HepG2 (cell line): Measurements from ENCODE around the gene OLFM4. TPM values are rescaled to one million over a fixed set of nuclear protein-coding genes. Genes with fewer than 3 reads are reported as not detected.

Source experiments
- ATAC-seq: fragments of 200-7000 bp; cut with Tn5 transposase; 3 replicates; pipeline ENCODE4 v1.9.1; 2020; ENCODE audit warnings: mild to moderate bottlenecking, moderate library complexity
- BruUV-seq: library from RNA; stranded (reverse); fragments of 400-500 nt; replicated peaks from 2 replicates; lab custom pipeline; 2021; lab: Mats Ljungman, UMichigan
- CTCF ChIA-PET: fragments of 300-600 bp; formaldehyde crosslinking; extraction: SDS; loops from one replicate; lab custom pipeline; 2021; ENCODE audit warnings: low total read pairs, inconsistent platforms, low intra/inter-chr PET ratio; lab: Yijun Ruan, JAX
- POLR2A ChIA-PET: fragments of 350-600 bp; sonication (Branson Sonifier 250); formaldehyde crosslinking; loops from one replicate; lab custom pipeline; 2020; ENCODE audit warnings: antibody characterized with exemption, inconsistent platforms; lab: Yijun Ruan, JAX
- DNase-seq: peaks from one replicate; pipeline ENCODE4 v3.0.0-alpha.2; 2015; ENCODE audit warnings: low spot score
- FAIRE-seq: peaks from 3 replicates; lab custom pipeline; 2011; peaks lifted over from hg19 to GRCh38; lab: Jason Lieb, UNC
- H2AFZ ChIP-seq: one replicate; pipeline ENCODE4 v1.6.1; 2011; ENCODE audit warnings: low read length, inconsistent platforms
- H3K27ac ChIP-seq: fragments of 300-600 bp; 3 replicates; pipeline ENCODE4 v1.8.0; 2011; ENCODE audit warnings: mixed run types, mild to moderate bottlenecking, mixed read lengths, low read length, inconsistent platforms; ENCODE audit not compliant: insufficient read depth; ENCODE audit errors: extremely low read length
- H3K27me3 ChIP-seq, 2 experiments: fragments of 200-600 bp in 1 of 2; 2 replicates in 1 of 2; 3 replicates in 1 of 2; pipeline versions ENCODE4 v1.6.0 to v1.8.0; 2011; ENCODE audit warnings: low read length in 2 of 2, mild to moderate bottlenecking in 2 of 2, moderate library complexity in 2 of 2, inconsistent platforms in 1 of 2; ENCODE audit not compliant: insufficient read depth in 2 of 2, control insufficient read depth in 1 of 2
- H3K36me3 ChIP-seq, 2 experiments: fragments of 200-600 bp in 1 of 2; replicated peaks in 1 of 2; 2 replicates in 1 of 2; 3 replicates in 1 of 2; pipeline versions ENCODE4 v1.5.1 to v1.8.0; 2011; ENCODE audit warnings: low read length in 2 of 2, inconsistent platforms in 1 of 2; ENCODE audit not compliant: insufficient read depth in 2 of 2, control insufficient read depth in 1 of 2
- H3K4me1 ChIP-seq: 2 replicates; pipeline ENCODE4 v1.5.1; 2012; ENCODE audit warnings: low read length, inconsistent platforms; ENCODE audit not compliant: insufficient read depth
- H3K4me2 ChIP-seq: 2 replicates; pipeline ENCODE4 v1.6.0; 2011; ENCODE audit warnings: low read depth, low read length, inconsistent platforms
- H3K4me3 ChIP-seq, 3 experiments: fragments of 200-600 bp in 1 of 3; sonication (generic), shearing (Covaris generic) in 1 of 3; replicated peaks in 1 of 3; 2 replicates each; pipeline ENCODE4 v1.5.1; 2011 to 2016; ENCODE audit warnings: low read length in 3 of 3, inconsistent platforms in 2 of 3, low read depth in 2 of 3, mild to moderate bottlenecking in 2 of 3, control low read depth in 1 of 3, mixed read lengths in 1 of 3; ENCODE audit not compliant: insufficient read depth in 1 of 3
- H3K79me2 ChIP-seq: one replicate; pipeline ENCODE4 v1.6.1; 2011; ENCODE audit warnings: low read length, inconsistent platforms; ENCODE audit not compliant: insufficient read depth
- H3K9ac ChIP-seq: 2 replicates; pipeline ENCODE4 v1.6.0; 2011; ENCODE audit warnings: mild to moderate bottlenecking, low read depth, low read length, inconsistent platforms; ENCODE audit not compliant: insufficient read depth
- H3K9me3 ChIP-seq: 2 replicates; pipeline ENCODE4 v1.5.1; 2012; ENCODE audit warnings: mild to moderate bottlenecking, low read length
- H4K20me1 ChIP-seq: 2 replicates; pipeline ENCODE4 v1.6.0; 2011; ENCODE audit warnings: inconsistent platforms, mild to moderate bottlenecking, low read length, moderate library complexity; ENCODE audit not compliant: insufficient read depth
- CENPX ChIP-seq: sonication (generic); formaldehyde crosslinking; IDR thresholded peaks from 2 replicates; pipeline ENCODE4 v1.9.0; 2021; ENCODE audit warnings: mild to moderate bottlenecking, missing genetic modification reagents, moderate library complexity
- CSRNP2 ChIP-seq: sonication (generic); formaldehyde crosslinking; conservative IDR thresholded peaks from 2 replicates; pipeline ENCODE4 v1.8.0; 2022; ENCODE audit warnings: low read depth, missing genetic modification reagents
- GATA4 ChIP-seq: sonication (generic); IDR thresholded peaks from 2 replicates; pipeline ENCODE4 v1.6.1; 2016; ENCODE audit warnings: antibody characterized with exemption, low read depth, borderline replicate concordance
- HMGA1 ChIP-seq: sonication (generic); formaldehyde crosslinking; conservative IDR thresholded peaks from 2 replicates; pipeline ENCODE4 v1.4.0; 2020; ENCODE audit warnings: missing genetic modification reagents
- NFYC ChIP-seq: IDR thresholded peaks from 2 replicates; pipeline ENCODE4 v1.6.1; 2016; ENCODE audit warnings: missing genetic modification reagents, missing compliant biosample characterization
- RFXANK ChIP-seq: IDR thresholded peaks from 2 replicates; pipeline ENCODE4 v1.6.1; 2016
- SALL1 ChIP-seq: sonication (generic); formaldehyde crosslinking; IDR thresholded peaks from 2 replicates; pipeline ENCODE4 v1.8.0; 2022; ENCODE audit warnings: mild to moderate bottlenecking, missing genetic modification reagents
- ZBTB1 ChIP-seq: sonication (generic); formaldehyde crosslinking; IDR thresholded peaks from 2 replicates; pipeline ENCODE4 v1.4.0; 2020; ENCODE audit warnings: missing genetic modification reagents, borderline replicate concordance
- ZKSCAN1 ChIP-seq: fragments of 150-350 bp; IDR thresholded peaks from 2 replicates; pipeline ENCODE4 v1.6.1; 2014; ENCODE audit warnings: low read length
- ZNF136 ChIP-seq: sonication (generic); formaldehyde crosslinking; IDR thresholded peaks from 2 replicates; pipeline ENCODE4 v1.8.1; 2022; ENCODE audit warnings: low read depth, mild to moderate bottlenecking, moderate library complexity, missing genetic modification reagents
- ZNF350 ChIP-seq: sonication (generic); formaldehyde crosslinking; IDR thresholded peaks from 2 replicates; pipeline ENCODE4 v1.4.0; 2020; ENCODE audit warnings: mild to moderate bottlenecking, low read depth, missing genetic modification reagents, borderline replicate concordance
- ZNF431 ChIP-seq: sonication (generic); formaldehyde crosslinking; IDR thresholded peaks from 2 replicates; pipeline ENCODE4 v1.9.0; 2022; ENCODE audit warnings: missing genetic modification reagents, low read depth, mild to moderate bottlenecking, borderline replicate concordance
- ZNF619 ChIP-seq: sonication (generic); formaldehyde crosslinking; IDR thresholded peaks from 2 replicates; pipeline ENCODE4 v1.4.0; 2020; ENCODE audit warnings: mild to moderate bottlenecking, missing genetic modification reagents
- WGBS: methylation state at CpG from one replicate; pipeline ENCODE4 v1.1.6; 2017; ENCODE audit warnings: low lambda C conversion rate; 5-methylcytosine and 5-hydroxymethylcytosine counted together
- in situ Hi-C: cut with HindIII; loops from 2 replicates; pipeline ENCODE4 v1.10.0; 2017; ENCODE audit warnings: low pct_unique_long_range_greater_than_20kb; ENCODE audit not compliant: extremely low pct_ligation_motif_present
- intact Hi-C: fragments of 100-400 bp; cut with micrococcal nuclease; formaldehyde crosslinking; loops from one replicate; pipeline ENCODE4 v1.10.0; 2022; ENCODE audit not compliant: unreplicated experiment
- polyA plus RNA-seq, 8 experiments: library from polyadenylated mRNA; depleted of rRNA in 3 of 8; stranded (reverse) in 7 of 8; unstranded in 1 of 8; fragments of >200 nt; fragmentation: Illumina TruSeq in 4 of 8; extraction: Trizol in 4 of 8; gene quantifications; 2 replicates each; pipeline versions ENCODE4 v1.2.1 to v1.2.3, GENCODE V29; 2011 to 2016; ENCODE audit warnings: low read depth in 4 of 8, missing spikeins in 1 of 8, mixed read lengths in 1 of 8; ENCODE audit not compliant: insufficient read depth in 1 of 8
- total RNA-seq, 5 experiments: library from RNA; depleted of rRNA; stranded (reverse); fragments of >200 nt; fragmentation: Illumina TruSeq; extraction: Trizol; gene quantifications; 2 replicates each; pipeline ENCODE4 v1.2.3, GENCODE V29; 2016; ENCODE audit warnings: low read depth in 1 of 5

The OLFM4 gene
- total and polyA plus RNA-seq, 2 of the 13 experiments (the other 11 are each of a cell fraction or from before 2014, with no cell fraction given), result not detected

- H3K9ac ChIP-seq, result no peak overlapping the region
- no peak for FAIRE-seq
- CTCF ChIA-PET, result no interaction called here
- H3K79me2 ChIP-seq, result no peaks in the 10 kb centered on the region
- 10% methylated on average over 2 of the region's 2 CpGs for WGBS
- no peaks in the 10 kb centered on the region for H3K9me3 ChIP-seq
- no TSS peak for BruUV-seq
- POLR2A ChIA-PET, result no interaction called here
- in situ Hi-C loops, result no loop called here
- H3K4me3 ChIP-seq, result no peak overlapping the region
- no peaks in the 10 kb centered on the region for H3K4me1 ChIP-seq
- ATAC-seq, result no peak
- no peak overlapping the region for H3K4me2 ChIP-seq
- H2AFZ ChIP-seq, result no peak overlapping the region
- intact Hi-C loops, result no loop called here
- no peaks in the 10 kb centered on the region for H4K20me1 ChIP-seq
- no peak overlapping the region for H3K27ac ChIP-seq
- H3K36me3 ChIP-seq, result no peaks in the 10 kb centered on the region
- 0 out of 5 replicates have a peak, but pooled peaks cover 0 to 2% of the 10 kb centered on the region in 2 experiments for H3K27me3 ChIP-seq
- TF ChIP-seq ZNF136 (CRISPR knock-in tag) (no peak), SALL1 (CRISPR knock-in tag) (no peak), CSRNP2 (CRISPR knock-in tag) (no peak), CENPX (CRISPR knock-in tag) (no peak), HMGA1 (CRISPR knock-in tag) (no peak), ZBTB1 (no peak), GATA4 (no peak), ZNF350 (CRISPR knock-in tag) (no peak), RFXANK (no peak), ZKSCAN1 (no peak), NFYC (CRISPR knock-in tag) (no peak), ZNF619 (CRISPR knock-in tag) (no peak), ZNF431 (CRISPR knock-in tag) (no peak)
- DNase-seq, result no peak
Observed at GRCh38 chr13:53092931-53093330, 64.3 kb downstream of the OLFM4 start.
